Measurements from ENCODE around the gene CPNE5. TPM values are rescaled to one million over a fixed set of nuclear protein-coding genes. Genes with fewer than 3 reads are reported as not detected.

Gene CPNE5
- total RNA-seq, 6 experiments from 2014 or later = 0.12 to 0.84 (median 0.23) TPM

DNA sequence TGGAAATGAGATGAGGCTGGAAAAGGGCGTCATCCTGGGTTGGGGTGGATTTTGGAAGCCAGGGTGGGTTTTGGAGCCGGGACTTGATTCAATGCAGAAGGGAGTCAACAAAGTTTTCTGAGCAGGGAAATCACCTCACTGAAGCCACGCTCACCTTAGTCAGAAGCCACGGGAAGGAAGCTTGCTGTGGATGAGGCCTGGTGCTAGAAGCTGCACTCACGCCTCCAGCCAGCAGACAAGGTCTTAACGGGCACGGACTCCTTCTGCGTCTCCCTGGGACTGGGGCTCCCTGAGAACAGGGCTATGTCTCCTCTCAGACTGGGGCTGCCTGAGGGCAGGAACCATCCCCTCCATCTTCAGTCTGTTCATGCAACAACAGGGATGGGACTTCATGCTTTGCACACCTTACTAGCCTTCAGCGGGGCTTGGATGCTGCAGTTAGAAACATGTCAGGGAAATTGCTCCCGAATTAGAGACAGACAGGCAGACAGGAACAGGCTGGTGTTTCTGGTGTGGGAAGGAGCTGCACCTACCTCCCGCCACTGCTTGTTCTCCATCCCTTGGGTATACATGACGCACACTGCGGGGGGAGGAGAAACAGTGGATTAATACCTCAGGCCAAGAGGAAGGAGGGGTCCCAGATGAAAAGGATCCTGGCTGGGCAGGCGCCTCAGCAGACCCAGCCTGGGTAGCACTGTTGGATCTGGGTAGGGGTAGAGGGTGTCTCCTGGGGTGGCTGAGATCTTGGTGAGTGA is 17.5 kb downstream of the CPNE5 start:
- WGBS (ENCODE audit: insufficient coverage, low coverage, low lambda C conversion rate, missing lambda C conversion rate) = 86% methylated on average over 5 of the region's 14 CpGs
- no peaks in the 10 kb centered on the region for H3K4me1 ChIP-seq
- intact Hi-C loops (cut with DNase I) = no loop called here
- no peak for DNase-seq
- H3K9me3 ChIP-seq = no peaks in the 10 kb centered on the region
- no peak overlapping the region for H3K27ac ChIP-seq
- H3K27me3 ChIP-seq = no peaks in the 10 kb centered on the region
- H3K36me3 ChIP-seq = no peaks in the 10 kb centered on the region
- TF ChIP-seq, protein P1, sequence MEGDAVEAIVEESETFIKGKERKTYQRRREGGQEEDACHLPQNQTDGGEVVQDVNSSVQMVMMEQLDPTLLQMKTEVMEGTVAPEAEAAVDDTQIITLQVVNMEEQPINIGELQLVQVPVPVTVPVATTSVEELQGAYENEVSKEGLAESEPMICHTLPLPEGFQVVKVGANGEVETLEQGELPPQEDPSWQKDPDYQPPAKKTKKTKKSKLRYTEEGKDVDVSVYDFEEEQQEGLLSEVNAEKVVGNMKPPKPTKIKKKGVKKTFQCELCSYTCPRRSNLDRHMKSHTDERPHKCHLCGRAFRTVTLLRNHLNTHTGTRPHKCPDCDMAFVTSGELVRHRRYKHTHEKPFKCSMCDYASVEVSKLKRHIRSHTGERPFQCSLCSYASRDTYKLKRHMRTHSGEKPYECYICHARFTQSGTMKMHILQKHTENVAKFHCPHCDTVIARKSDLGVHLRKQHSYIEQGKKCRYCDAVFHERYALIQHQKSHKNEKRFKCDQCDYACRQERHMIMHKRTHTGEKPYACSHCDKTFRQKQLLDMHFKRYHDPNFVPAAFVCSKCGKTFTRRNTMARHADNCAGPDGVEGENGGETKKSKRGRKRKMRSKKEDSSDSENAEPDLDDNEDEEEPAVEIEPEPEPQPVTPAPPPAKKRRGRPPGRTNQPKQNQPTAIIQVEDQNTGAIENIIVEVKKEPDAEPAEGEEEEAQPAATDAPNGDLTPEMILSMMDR (IDR thresholded peaks at IDR 0.05) = no peak
- TF ChIP-seq POLR2A (IDR thresholded peaks at IDR 0.05) = no peak
- no peak for ATAC-seq
- no peak overlapping the region for H3K4me3 ChIP-seq

- intact Hi-C loops (cut with DNase I) = no loop called here
- H3K27me3 ChIP-seq = no peaks in the 10 kb centered on the region
- no peak overlapping the region for H3K4me3 ChIP-seq
- no peaks in the 10 kb centered on the region for H3K36me3 ChIP-seq
- DNase-seq (peak in 1 of 3 donors; percentile 47), ATAC-seq (peak; percentile 21 to 59 (median 24))
- no peaks in the 10 kb centered on the region for H3K9me3 ChIP-seq
- WGBS (ENCODE audit: insufficient coverage, low coverage, low lambda C conversion rate, missing lambda C conversion rate) = 79% methylated on average over 12 of the region's 12 CpGs
- no peak overlapping the region for H3K27ac ChIP-seq
- no peak for TF ChIP-seq POLR2A (IDR thresholded peaks at IDR 0.05)
- TF ChIP-seq, protein P1 (IDR thresholded peaks at IDR 0.05) = no peak
- no peaks in the 10 kb centered on the region for H3K4me1 ChIP-seq
Observed at GRCh38 chr6:36820700-36821580, 18.3 kb downstream of the CPNE5 start.

DNA sequence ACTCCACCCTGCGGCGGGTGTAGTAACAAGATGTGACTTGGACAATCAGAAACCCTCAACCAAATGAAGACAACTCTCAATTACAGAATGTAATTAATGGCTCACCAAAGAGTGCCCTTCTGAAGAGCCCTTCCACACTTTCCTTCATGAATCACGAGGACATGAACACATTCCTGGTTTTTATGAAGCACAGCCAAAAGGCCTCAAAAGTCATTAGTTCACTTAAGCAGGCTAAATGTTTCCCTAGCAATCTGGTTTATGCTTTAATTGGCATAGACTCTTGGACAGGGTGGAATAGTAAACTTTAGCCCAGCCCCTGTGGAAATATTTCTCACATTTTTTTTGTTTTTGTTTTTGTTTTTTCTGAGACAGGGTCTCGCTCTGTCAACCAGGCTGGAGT is 20.5 kb downstream of the CPNE5 start:
- H3K4me1 ChIP-seq = no peaks in the 10 kb centered on the region
- H3K9me3 ChIP-seq = no peaks in the 10 kb centered on the region
- 84% methylated on average over 4 of the region's 4 CpGs for WGBS (ENCODE audit: insufficient coverage, low coverage, low lambda C conversion rate, missing lambda C conversion rate)
- no peak overlapping the region for H3K27ac ChIP-seq
- H3K4me3 ChIP-seq = no peak overlapping the region
- ATAC-seq (no peak), DNase-seq (no peak)
- no peaks in the 10 kb centered on the region for H3K27me3 ChIP-seq
- TF ChIP-seq, protein P1 (IDR thresholded peaks at IDR 0.05) = no peak
- no peak for TF ChIP-seq POLR2A (IDR thresholded peaks at IDR 0.05)
- no peaks in the 10 kb centered on the region for H3K36me3 ChIP-seq
- intact Hi-C loops (cut with DNase I) = no loop called here

DNA sequence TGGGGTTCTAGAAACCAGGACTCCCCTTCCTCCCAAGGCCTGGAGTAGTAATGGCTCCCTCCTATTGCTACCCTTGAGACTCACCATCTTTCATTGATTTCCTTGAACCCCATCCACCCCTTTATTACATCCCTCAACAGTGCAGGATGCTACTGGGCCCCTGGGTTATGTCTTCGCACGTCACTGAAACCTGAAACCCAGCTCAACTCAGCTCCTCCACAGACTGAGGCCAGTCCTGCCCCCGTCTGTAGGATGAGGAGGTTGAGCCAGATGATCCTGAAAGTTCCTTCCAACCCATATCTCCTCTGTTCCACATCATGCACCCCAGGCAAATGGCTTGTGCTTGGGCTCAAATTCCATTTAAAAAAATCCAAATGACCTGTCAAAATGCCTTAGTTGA is 21.4 kb downstream of the CPNE5 start:
- DNase-seq (no peak), ATAC-seq (no peak)
- no peaks in the 10 kb centered on the region for H3K27me3 ChIP-seq
- WGBS (ENCODE audit: insufficient coverage, low coverage, low lambda C conversion rate, missing lambda C conversion rate) = 86% methylated on average over 3 of the region's 3 CpGs
- H3K36me3 ChIP-seq = no peaks in the 10 kb centered on the region
- intact Hi-C loops (cut with DNase I) = no loop called here
- no peak overlapping the region for H3K27ac ChIP-seq
- H3K4me3 ChIP-seq = no peak overlapping the region
- no peaks in the 10 kb centered on the region for H3K4me1 ChIP-seq
- no peaks in the 10 kb centered on the region for H3K9me3 ChIP-seq
- TF ChIP-seq POLR2A (IDR thresholded peaks at IDR 0.05) = no peak
- TF ChIP-seq, protein P1 (IDR thresholded peaks at IDR 0.05) = no peak
